ENCODE data around the gene BRAF.
"Not testable (repeated sequence)": the region's sequence is repeated elsewhere in the genome, so short reads cannot be mapped to it uniquely, and the experiment has no call there.

BRAF gene

GRCh38 chr7:140734096-140734495 is 190.6 kb downstream of the BRAF start:
- in situ Hi-C loops (cut with MboI; ENCODE audit: low pct_unique_long_range_greater_than_20kb, low sequenced_read_pairs), result no loop called here
- DNase-seq, result no peak

DNA sequence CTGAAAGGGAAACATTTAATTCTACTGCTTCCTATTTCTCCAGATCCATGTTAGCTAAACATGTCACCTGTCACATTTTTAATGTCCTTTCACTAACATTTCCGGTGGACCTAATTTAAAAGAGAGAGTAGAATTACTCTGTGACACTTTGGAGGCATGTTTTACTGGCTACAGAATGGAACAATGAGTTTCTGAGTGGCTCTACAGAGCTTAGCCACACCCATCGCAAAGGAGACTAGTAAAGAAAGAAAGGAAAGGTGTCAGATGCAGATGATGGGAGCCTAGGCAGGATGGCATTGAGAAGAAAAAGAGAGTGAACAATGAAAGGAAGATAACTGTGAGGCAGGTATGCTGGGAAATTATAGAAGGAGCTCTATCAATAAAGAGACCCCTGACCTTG is 192.3 kb downstream of the BRAF start:
- in situ Hi-C loops (cut with MboI; ENCODE audit: low pct_unique_long_range_greater_than_20kb, low sequenced_read_pairs), result no loop called here
- no peak for DNase-seq

DNA sequence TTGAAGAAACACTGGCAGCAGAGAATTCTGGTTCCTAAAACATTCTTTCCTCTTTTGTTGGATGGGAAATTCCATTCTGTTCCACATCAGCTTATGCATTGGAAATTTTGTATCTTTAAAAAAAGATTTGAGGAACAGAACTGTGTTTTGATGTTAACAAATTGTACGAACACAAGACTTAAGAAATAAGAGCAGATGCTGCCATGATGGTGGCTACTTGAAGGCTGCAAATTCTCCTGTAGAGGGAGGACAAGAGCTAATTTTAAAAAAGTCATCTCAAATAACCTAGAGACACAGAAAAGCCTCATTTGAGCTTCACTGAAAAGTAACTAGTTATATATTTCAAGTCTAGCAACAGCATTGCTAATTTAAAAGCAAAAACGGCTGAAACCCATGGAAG is 198.4 kb downstream of the BRAF start:
- DNase-seq, result peak; percentile 28

GRCh38 chr7:140724706-140725105 is 200.0 kb downstream of the BRAF start:
- in situ Hi-C loops (cut with MboI; ENCODE audit: low pct_unique_long_range_greater_than_20kb, low sequenced_read_pairs), result no loop called here
- no peak for DNase-seq

More for the DNA sequence above, 198.4 kb downstream of the BRAF start:
- in situ Hi-C loops (cut with MboI; ENCODE audit: low pct_unique_long_range_greater_than_20kb, low sequenced_read_pairs), result no loop called here

DNA sequence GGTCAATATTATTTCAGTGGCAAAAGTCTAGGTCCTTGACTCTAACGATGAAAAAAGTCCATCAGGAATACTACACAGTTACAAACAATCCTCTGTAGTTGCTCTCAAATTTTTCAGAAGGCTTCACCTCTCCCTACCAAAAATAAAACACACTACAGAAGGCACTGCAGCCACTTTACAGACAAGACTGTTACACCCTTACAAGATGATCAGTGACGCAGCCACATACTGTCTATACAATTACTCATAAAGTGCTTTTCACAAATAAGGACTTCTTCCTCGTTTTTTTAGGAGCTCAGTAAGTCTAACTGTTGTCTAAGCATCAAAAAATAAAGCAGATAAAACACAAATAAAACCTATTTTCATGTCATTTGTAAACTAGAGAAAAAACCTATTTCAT is 201.2 kb downstream of the BRAF start:
- in situ Hi-C loops (cut with MboI; ENCODE audit: low pct_unique_long_range_greater_than_20kb, low sequenced_read_pairs), result no loop called here
- no peak for DNase-seq

DNA sequence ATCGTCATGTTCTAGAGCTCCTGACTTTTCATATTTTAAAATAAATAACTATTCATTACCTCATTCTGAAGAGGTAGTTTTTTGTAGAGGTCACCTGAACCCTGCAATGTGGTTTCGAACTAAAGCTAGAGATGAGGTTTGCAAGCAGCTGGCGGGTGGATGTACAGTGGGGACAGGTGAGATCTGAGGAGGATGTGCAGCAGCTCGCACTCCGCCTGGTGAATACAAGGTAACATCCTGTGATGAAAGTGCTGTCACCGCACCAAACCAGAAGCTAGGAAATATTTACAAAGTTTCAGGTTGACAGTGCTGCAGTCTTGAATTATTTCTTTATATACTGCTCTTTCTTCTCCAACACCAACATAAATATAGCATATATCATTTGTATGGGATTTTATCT is 201.7 kb downstream of the BRAF start:
- in situ Hi-C loops (cut with MboI; ENCODE audit: low pct_unique_long_range_greater_than_20kb, low sequenced_read_pairs), result no loop called here
- no peak for DNase-seq

GRCh38 chr7:140722254-140722653 is 202.5 kb downstream of the BRAF start:
- DNase-seq, result no peak
- in situ Hi-C loops (cut with MboI; ENCODE audit: low pct_unique_long_range_greater_than_20kb, low sequenced_read_pairs), result no loop called here

GRCh38 chr7:140719721-140720120 is 205.0 kb downstream of the BRAF start:
- in situ Hi-C loops (cut with MboI; ENCODE audit: low pct_unique_long_range_greater_than_20kb, low sequenced_read_pairs), result no loop called here
- DNase-seq, result peak; percentile 62

DNA sequence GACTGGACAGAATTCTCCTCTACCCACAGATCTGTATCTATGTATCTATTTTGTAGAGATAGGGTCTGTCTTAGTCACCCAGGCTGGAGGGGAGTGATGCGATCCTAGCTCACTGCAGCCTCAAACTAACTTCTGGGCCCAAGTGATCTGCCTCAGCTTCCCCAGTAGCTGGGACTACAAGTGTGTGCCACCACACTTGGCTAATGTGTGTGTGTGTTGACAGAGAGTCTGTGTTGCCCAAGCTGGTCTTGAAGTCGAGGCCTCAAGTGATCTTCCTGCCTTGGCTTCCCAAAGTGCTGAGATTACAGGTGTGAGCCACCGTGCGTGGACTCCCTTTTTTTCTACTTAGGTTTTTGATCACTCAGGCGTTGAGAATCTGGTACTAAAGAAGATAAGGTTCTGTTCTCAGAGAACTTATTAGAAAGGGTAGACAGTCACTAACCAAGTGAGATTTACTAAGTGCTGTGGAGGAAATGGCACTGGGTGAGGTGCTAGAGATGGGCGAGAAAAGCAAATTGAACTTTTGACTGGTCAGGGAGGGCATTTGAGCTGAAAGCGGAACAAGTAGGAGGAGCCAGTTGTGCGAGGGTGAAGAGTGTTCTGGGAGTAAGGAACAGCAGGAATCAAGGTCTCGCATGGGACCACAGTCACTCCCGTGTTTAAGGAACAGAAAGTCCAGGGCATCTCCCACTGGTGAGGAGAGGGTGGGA is 210.2 kb downstream of the BRAF start:
- no peak for DNase-seq
- in situ Hi-C loops (cut with MboI; ENCODE audit: low pct_unique_long_range_greater_than_20kb, low sequenced_read_pairs), result no loop called here

DNA sequence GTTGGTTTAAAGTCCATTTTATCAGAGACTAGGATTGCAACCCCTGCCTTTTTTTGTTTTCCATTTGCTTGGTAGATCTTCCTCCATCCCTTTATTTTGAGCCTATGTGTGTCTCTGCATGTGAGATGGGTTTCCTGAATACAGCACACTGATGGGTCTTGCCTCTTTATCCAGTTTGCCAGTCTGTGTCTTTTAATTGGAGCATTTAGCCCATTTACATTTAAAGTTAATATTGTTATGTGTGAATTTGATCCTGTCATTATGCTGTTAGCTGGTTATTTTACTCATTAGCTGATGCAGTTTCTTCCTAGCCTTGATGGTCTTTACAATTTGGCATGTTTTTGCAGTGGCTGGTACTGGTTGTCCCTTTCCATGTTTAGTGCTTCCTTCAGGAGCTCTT is 212.3 kb downstream of the BRAF start:
- in situ Hi-C loops (cut with MboI; ENCODE audit: low pct_unique_long_range_greater_than_20kb, low sequenced_read_pairs); DNase-seq: not testable (repeated sequence)

GRCh38 chr7:140708764-140709163 is 216.0 kb downstream of the BRAF start:
- DNase-seq; in situ Hi-C loops (cut with MboI; ENCODE audit: low pct_unique_long_range_greater_than_20kb, low sequenced_read_pairs): not testable (repeated sequence)

DNA sequence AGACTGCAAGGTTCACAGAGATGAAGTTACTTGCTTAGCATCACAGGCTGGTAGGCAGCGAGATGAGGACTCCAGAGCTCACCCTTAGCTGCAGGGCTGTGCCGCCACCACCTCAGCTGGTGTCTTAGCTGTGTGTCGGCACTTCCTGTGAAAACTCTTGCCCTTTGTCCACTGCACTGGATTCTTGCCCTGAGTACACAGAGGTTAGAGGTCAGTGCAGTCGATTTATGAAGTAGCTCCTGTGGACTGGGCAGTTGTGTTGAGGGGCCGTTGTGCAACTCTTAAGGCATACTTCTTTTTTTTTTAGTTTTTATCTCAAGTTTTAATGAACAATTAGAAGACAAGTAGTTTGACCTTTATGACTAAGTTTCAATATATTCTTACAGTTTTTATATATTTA is 217.6 kb downstream of the BRAF start:
- no peak for DNase-seq
- in situ Hi-C loops (cut with MboI; ENCODE audit: low pct_unique_long_range_greater_than_20kb, low sequenced_read_pairs), result no loop called here

DNA sequence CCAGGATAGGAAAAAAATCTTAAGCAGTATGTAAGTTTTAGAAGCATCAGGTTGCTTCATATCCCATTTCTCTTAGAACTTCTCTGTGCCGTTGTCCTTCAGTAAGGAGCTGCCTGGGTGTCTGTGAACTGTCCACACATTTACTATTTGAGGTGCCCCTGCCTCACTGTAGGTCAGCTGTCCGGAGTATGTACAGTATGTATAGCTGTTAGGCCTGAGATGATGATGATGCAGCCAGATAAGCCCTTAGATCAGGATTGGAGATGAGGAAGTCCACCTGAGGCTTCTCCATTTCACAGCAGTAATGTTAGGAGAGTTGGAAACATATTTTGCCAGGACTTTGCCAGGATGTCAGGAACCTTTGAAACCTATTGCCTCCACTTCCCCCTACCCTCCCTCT is 220.5 kb downstream of the BRAF start:
- in situ Hi-C loops (cut with MboI; ENCODE audit: low pct_unique_long_range_greater_than_20kb, low sequenced_read_pairs), result no loop called here
- no peak for DNase-seq

DNA sequence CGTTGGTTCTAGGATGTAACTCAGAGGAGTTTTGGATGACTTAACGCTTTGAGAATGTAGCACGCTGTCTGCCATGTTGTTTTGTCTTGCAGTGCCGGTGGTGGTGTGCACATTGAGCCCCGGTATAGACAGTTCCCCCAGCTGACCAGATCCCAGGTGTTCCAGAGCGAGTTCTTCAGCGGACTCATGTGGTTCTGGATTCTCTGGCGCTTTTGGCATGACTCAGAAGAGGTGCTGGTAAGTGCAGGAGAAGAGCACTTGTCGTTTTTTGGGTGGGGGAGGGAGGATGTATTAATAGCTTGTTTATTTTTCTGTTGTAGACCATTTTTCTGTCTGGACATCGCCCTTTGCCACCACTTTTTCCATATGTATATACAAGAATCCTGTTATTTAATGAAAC is 222.0 kb downstream of the BRAF start:
- in situ Hi-C loops (cut with MboI; ENCODE audit: low pct_unique_long_range_greater_than_20kb, low sequenced_read_pairs), result no loop called here

GRCh38 chr7:140698477-140698876 is 226.3 kb downstream of the BRAF start:
- in situ Hi-C loops (cut with MboI; ENCODE audit: low pct_unique_long_range_greater_than_20kb, low sequenced_read_pairs), result no loop called here
- no peak for DNase-seq

More for the DNA sequence above, 222.0 kb downstream of the BRAF start:
- no peak for DNase-seq

DNA sequence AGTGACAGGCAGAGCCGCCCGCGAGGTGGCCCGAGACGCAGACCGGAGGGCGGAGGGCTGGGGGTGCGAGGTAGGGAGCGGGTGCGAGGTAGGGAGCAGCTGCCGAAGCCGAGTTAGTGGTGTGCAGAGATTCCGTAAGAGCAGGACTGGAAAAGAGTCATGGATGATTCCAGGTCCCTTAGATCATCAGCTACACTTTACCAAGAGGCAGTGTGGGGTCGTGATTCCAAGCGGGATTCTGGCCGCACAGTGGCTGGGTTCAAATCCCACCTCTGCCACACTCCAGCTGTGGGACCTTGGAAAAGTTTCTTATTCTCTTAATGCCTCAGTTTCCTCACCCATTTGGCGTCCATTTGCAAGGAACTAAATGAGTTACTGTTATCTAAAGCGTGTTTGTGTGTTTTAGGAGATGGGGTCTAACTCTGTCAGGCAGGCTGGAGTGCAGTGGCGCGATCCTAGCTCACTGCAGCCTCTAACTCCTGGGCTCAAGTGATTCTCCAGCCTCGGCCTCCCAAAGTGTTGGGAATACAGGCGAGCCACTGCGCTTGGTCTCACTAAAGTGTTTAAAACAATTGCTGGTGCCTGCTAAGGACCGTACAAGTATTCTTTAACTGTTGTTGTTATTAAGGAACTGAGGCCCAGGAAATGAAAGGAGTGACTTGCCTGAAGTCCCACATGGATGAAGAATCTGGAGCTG is 227.1 kb downstream of the BRAF start:
- in situ Hi-C loops (cut with MboI; ENCODE audit: low pct_unique_long_range_greater_than_20kb, low sequenced_read_pairs), result no loop called here
- no peak for DNase-seq

- DNase-seq, result peak; percentile 93
- in situ Hi-C loops (cut with MboI; ENCODE audit: low pct_unique_long_range_greater_than_20kb, low sequenced_read_pairs), result no loop called here
Observed at GRCh38 chr7:140696680-140697446, 227.9 kb downstream of the BRAF start, which contains the start of gene NDUFB2. TSS of gene NDUFB2 (plus strand) at chr7:140696708. CDS start at chr7:140696745, 37 bp downstream.

GRCh38 chr7:140696024-140696679 is 228.6 kb downstream of the BRAF start:
- in situ Hi-C loops (cut with MboI; ENCODE audit: low pct_unique_long_range_greater_than_20kb, low sequenced_read_pairs), result no loop called here
- DNase-seq, result no peak

GRCh38 chr7:140695381-140695780 is 229.3 kb downstream of the BRAF start:
- DNase-seq, result no peak
- in situ Hi-C loops (cut with MboI; ENCODE audit: low pct_unique_long_range_greater_than_20kb, low sequenced_read_pairs), result no loop called here

DNA sequence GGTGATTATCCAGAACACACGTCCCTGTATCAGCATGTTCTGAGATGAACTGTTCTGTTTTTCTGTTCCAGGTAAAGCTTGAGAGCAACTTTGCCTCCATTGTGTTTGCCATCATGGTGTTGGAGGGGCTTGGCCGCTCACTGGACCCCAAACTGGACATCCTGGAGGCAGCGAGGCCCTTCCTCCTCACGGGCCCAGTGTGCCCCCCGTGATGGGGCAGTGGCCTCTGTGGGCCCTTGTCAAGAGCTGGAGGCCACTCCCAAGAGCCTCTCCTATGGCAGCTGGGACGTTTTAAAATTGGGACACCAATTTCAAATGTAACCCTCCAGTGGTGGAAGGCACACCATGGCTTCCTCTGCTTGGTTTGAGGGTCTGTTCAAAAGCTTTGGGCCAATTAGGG is 230.1 kb downstream of the BRAF start:
- DNase-seq, result no peak
- in situ Hi-C loops (cut with MboI; ENCODE audit: low pct_unique_long_range_greater_than_20kb, low sequenced_read_pairs), result no loop called here
